ENCODE results near the gene SRSF10.

- TF ChIP-seq, protein P1, sequence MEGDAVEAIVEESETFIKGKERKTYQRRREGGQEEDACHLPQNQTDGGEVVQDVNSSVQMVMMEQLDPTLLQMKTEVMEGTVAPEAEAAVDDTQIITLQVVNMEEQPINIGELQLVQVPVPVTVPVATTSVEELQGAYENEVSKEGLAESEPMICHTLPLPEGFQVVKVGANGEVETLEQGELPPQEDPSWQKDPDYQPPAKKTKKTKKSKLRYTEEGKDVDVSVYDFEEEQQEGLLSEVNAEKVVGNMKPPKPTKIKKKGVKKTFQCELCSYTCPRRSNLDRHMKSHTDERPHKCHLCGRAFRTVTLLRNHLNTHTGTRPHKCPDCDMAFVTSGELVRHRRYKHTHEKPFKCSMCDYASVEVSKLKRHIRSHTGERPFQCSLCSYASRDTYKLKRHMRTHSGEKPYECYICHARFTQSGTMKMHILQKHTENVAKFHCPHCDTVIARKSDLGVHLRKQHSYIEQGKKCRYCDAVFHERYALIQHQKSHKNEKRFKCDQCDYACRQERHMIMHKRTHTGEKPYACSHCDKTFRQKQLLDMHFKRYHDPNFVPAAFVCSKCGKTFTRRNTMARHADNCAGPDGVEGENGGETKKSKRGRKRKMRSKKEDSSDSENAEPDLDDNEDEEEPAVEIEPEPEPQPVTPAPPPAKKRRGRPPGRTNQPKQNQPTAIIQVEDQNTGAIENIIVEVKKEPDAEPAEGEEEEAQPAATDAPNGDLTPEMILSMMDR (IDR thresholded peaks at IDR 0.05; ENCODE audit: low read length) = no peak
- TF ChIP-seq EZH2 (optimal IDR thresholded peaks at IDR 0.05; ENCODE audit: low read depth, low read length) (no peak), EZH2phosphoT487 (IDR thresholded peaks at IDR 0.05; ENCODE audit: low read length) (no peak)
Measured at GRCh38 chr1:23936481-23937176, 43.5 kb downstream of the SRSF10 start.

Data from MM.1S (cell line).